ENCODE measurements around the gene PILRB.

The PILRB gene

GRCh38 chr7:100384628-100385294 is 26.8 kb downstream of the PILRB start:
- ChIA-PET CTCF (interaction anchor here (0.6 kb wide), 2 partner anchors 17 to 253 kb away, joined by 4 to 5 read pairs; no protein-coding TSS in a partner anchor), POLR2A (ENCODE audit: low non-redundant PET) (no interaction called here)
- TF ChIP-seq CTCF (conservative IDR thresholded peaks at IDR 0.05; ENCODE audit: low read depth) = no peak
- H3K27ac ChIP-seq = no peak overlapping the region
- DNase-seq (ENCODE audit: low spot score) = no peak

GRCh38 chr7:100386940-100387339 is 29.0 kb downstream of the PILRB start:
- no peak for TF ChIP-seq CTCF (conservative IDR thresholded peaks at IDR 0.05; ENCODE audit: low read depth)
- no peak overlapping the region for H3K27ac ChIP-seq
- no peak for DNase-seq (ENCODE audit: low spot score)
- POLR2A ChIA-PET (ENCODE audit: low non-redundant PET) = no interaction called here
- CTCF ChIA-PET = no interaction called here

DNA sequence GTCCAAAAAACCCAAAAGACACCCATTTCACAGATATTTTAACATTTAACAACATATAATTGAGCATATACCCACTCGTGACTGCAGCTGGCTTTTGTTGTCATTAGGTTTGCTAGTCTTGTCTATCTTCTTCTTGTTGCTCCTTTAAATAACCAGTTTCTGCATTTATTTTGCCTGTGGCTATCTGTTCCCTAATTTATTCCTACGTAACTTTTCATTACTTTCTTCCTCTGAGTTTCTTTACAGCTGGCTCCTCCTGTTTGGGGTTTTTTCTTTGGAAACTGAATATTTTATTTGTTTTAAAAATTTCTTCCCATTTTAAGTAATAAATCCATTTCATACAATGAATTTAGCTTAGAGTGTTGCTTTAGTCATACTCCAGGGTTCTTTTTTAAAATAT is 29.8 kb downstream of the PILRB start:
- no peak for DNase-seq (ENCODE audit: low spot score)
- no peak for TF ChIP-seq CTCF (conservative IDR thresholded peaks at IDR 0.05; ENCODE audit: low read depth)
- CTCF ChIA-PET = no interaction called here
- POLR2A ChIA-PET (ENCODE audit: low non-redundant PET) = no interaction called here
- H3K27ac ChIP-seq = no peak overlapping the region

DNA sequence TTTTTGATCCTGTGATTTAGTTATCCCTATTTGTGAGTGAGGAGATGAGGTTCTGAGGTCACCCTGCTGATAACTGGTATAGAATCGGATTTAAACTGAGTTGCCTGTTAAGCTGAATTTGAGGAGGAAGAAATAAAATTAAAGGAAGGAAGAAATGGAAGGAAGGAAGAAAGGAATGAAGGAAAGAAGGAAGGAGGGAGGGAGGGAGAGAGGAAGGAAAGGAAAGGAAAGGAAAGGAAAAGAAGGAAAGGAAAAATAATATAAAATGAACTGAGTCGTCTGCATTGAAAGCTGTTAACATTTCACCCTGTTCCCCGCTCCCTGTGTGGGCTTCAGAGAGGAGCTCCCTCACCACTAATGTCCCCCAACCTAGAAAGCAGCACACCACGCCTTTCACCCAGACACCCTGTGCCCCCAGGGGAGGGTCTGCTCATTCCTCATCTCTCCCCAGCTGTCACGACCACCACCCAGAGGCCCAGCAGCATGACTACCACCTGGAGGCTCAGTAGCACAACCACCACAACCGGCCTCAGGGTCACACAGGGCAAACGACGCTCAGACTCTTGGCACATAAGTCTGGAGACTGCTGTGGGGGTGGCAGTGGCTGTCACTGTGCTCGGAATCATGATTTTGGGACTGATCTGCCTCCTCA is 31.6 kb downstream of the PILRB start:
- ChIA-PET POLR2A (ENCODE audit: low non-redundant PET) (no interaction called here), CTCF (no interaction called here)
- DNase-seq (ENCODE audit: low spot score) = no peak
- no peak overlapping the region for H3K27ac ChIP-seq
- TF ChIP-seq CTCF (conservative IDR thresholded peaks at IDR 0.05; ENCODE audit: low read depth) = no peak

DNA sequence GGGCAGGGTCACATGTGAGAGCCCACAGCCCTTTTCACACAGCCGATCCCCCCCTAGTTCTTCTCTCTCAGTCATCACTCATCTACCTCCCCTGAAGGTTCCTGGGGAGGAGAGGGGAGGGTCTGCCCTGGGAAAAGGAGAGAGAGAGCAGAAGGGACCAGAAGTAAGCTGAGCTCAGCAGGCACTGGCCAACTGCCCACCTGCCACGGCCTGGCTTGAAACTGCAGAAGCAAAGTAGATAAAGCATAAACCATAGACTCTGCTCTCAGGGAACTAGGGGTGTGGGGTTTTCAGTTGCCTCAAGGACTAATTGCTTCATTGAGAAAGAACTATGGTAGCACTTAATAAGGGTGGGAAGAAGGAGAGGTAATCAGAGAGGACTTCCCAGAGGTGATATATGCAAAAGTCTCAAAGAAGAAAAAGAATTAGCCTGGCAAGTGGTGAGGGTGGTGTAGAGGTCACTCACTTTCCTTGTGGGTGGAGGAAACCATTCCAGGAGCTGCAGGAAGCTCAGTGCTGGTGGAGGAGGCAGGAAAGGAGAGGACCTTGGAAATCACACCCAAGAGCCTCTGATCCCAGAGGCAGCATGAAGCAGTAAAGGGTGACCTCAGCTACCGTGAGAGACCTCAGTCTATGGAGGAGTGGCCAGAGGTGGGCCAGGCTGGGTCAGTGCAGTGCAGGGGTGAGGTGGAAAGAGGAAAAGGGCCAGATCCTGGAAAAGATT is 32.5 kb downstream of the PILRB start:
- no peak overlapping the region for H3K27ac ChIP-seq
- no peak for TF ChIP-seq CTCF (conservative IDR thresholded peaks at IDR 0.05; ENCODE audit: low read depth)
- no peak for DNase-seq (ENCODE audit: low spot score)
- ChIA-PET CTCF (no interaction called here), POLR2A (ENCODE audit: low non-redundant PET) (no interaction called here)

- CTCF ChIA-PET = interaction anchor here (0.6 kb wide), 2 partner anchors 87 to 155 kb away, joined by 3 read pairs; no protein-coding TSS in a partner anchor
- POLR2A ChIA-PET (ENCODE audit: low non-redundant PET) = no interaction called here
- no peak for TF ChIP-seq CTCF (conservative IDR thresholded peaks at IDR 0.05; ENCODE audit: low read depth)
- no peak for DNase-seq (ENCODE audit: low spot score)
- H3K27ac ChIP-seq = no peak overlapping the region
Measured at GRCh38 chr7:100393233-100393905, 35.5 kb downstream of the PILRB start.

Data from RWPE1 (cell line).